Measurements from ENCODE around the gene NSD1.

NSD1 gene

GRCh38 chr5:177107159-177107558 lies 26.4 kb upstream of the NSD1 start:
- TF ChIP-seq TAF1 (IDR thresholded peaks at IDR 0.05; ENCODE audit: borderline replicate concordance, insufficient read depth, low read length) (no peak), POLR2AphosphoS5 (IDR thresholded peaks at IDR 0.05; ENCODE audit: low read depth, low read length) (no peak)

- no peak for TF ChIP-seq POLR2AphosphoS5 (IDR thresholded peaks at IDR 0.05; ENCODE audit: low read depth, low read length)
- TF ChIP-seq FOXP2 (optimal IDR thresholded peaks at IDR 0.05; ENCODE audit: borderline replicate concordance, extremely low read depth, extremely low read length, insufficient read depth) = no peak
- no peak for TF ChIP-seq REST (IDR thresholded peaks at IDR 0.05; ENCODE audit: insufficient read depth in 1 of 2, low read depth in 2 of 2, low read length in 2 of 2)
Measured at GRCh38 chr5:177109810-177110209, 23.8 kb upstream of the NSD1 start.

DNA sequence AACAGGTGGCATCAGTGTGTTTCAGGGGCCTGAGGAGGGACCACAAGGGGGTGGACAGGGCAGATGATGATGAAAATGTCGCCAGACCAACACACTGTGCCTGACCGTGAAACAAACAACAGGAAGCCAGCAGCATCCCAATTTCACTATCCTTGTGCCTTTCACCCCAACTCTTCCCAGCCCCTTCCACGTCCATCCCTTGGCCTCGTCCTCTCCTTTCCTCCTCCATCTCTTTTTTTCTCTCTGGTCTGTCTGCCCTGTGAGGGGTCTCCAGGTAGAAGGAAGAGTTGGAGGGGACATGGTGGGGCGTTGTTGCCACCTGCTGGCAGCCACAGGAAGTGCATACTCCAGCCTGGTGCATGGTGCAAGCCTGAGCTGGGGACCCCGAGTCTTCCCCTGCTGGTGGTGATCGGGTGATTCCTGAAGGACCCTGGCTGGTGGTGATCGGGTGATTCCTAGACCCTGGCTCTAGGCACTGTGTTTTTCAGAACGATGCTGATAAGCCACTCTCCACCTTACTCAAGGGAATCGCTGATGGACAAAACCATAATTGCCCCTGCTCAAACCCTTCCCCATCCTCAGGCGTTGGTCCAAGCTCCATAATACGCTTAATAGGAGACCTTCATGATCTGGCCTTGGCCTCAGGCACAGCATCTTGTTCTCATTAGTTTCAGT lies 21.7 kb upstream of the NSD1 start:
- no peak for TF ChIP-seq REST (IDR thresholded peaks at IDR 0.05; ENCODE audit: insufficient read depth in 1 of 2, low read depth in 2 of 2, low read length in 2 of 2)
- no peak for TF ChIP-seq SIN3A (IDR thresholded peaks at IDR 0.05; ENCODE audit: borderline replicate concordance, insufficient read depth, low read length)
- no peak for TF ChIP-seq POLR2AphosphoS5 (IDR thresholded peaks at IDR 0.05; ENCODE audit: low read depth, low read length)
- no peak for TF ChIP-seq FOXP2 (optimal IDR thresholded peaks at IDR 0.05; ENCODE audit: borderline replicate concordance, extremely low read depth, extremely low read length, insufficient read depth)
- no peak for TF ChIP-seq TAF1 (IDR thresholded peaks at IDR 0.05; ENCODE audit: borderline replicate concordance, insufficient read depth, low read length)

DNA sequence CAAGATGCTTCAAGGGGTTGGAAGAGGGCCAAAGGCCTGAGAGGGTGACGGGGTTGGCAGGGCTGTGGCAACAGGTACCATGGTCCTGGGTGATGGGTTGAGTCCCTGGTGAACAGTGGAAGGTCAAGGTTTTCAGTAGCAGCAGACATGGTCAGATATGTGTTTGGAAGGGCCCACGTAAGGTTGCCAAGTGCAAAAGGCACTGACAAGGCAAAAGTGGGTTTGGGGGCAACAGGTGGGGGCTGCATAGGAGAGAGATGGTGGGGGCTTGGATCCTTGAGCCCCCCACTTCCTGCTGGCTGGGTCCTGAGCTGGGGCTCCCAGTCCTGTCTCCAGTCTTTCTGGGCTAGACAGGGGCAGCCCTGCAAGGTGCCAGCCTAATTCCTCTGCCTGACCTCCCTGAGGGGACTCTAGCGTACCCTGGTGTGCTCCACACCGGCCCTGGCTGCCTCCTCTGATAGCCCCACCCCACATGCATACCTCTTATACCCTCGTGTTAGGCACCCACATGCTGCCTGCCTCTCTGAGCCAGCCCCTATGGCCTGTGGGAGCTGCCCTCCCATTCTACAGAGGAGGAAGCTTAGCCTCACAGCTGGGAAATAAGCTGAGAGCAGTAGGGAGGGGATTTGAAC lies 20.9 kb upstream of the NSD1 start:
- no peak for TF ChIP-seq TAF1 (IDR thresholded peaks at IDR 0.05; ENCODE audit: borderline replicate concordance, insufficient read depth, low read length)
- TF ChIP-seq SIN3A (IDR thresholded peaks at IDR 0.05; ENCODE audit: borderline replicate concordance, insufficient read depth, low read length) = no peak
- TF ChIP-seq POLR2AphosphoS5 (IDR thresholded peaks at IDR 0.05; ENCODE audit: low read depth, low read length) = no peak
- TF ChIP-seq FOXP2 (optimal IDR thresholded peaks at IDR 0.05; ENCODE audit: borderline replicate concordance, extremely low read depth, extremely low read length, insufficient read depth) = no peak
- no peak for TF ChIP-seq REST (IDR thresholded peaks at IDR 0.05; ENCODE audit: insufficient read depth in 1 of 2, low read depth in 2 of 2, low read length in 2 of 2)

- TF ChIP-seq POLR2AphosphoS5 (IDR thresholded peaks at IDR 0.05; ENCODE audit: low read depth, low read length) = no peak
- no peak for TF ChIP-seq FOXP2 (optimal IDR thresholded peaks at IDR 0.05; ENCODE audit: borderline replicate concordance, extremely low read depth, extremely low read length, insufficient read depth)
- TF ChIP-seq REST (IDR thresholded peaks at IDR 0.05; ENCODE audit: insufficient read depth in 1 of 2, low read depth in 2 of 2, low read length in 2 of 2) = no peak
- no peak for TF ChIP-seq SIN3A (IDR thresholded peaks at IDR 0.05; ENCODE audit: borderline replicate concordance, insufficient read depth, low read length)
- no peak for TF ChIP-seq TAF1 (IDR thresholded peaks at IDR 0.05; ENCODE audit: borderline replicate concordance, insufficient read depth, low read length)
Measured at GRCh38 chr5:177113566-177114424, 19.8 kb upstream of the NSD1 start.

All from PFSK-1 (cell line).